GM12891 (cell line): Measurements from ENCODE around the gene MTCL1.

Experiments
- PAX5 ChIP-seq: IDR thresholded peaks from 2 replicates; pipeline ENCODE4 v1.6.1; 2011; ENCODE audit warnings: low read length, moderate library complexity, mild to moderate bottlenecking; ENCODE audit not compliant: insufficient read depth, severe bottlenecking
- POLR2A ChIP-seq: IDR thresholded peaks from 2 replicates; pipeline ENCODE4 v1.6.1; 2011; ENCODE audit warnings: low read depth, low read length, control low read depth
- POLR2AphosphoS5 ChIP-seq: IDR thresholded peaks from 2 replicates; pipeline ENCODE4 v1.6.1; 2011; ENCODE audit warnings: low read depth, low read length, control low read depth
- SPI1 ChIP-seq: IDR thresholded peaks from 2 replicates; pipeline ENCODE4 v1.6.1; 2011; ENCODE audit warnings: low read depth, low read length, control low read depth
- TAF1 ChIP-seq: IDR thresholded peaks from 2 replicates; pipeline ENCODE4 v1.6.1; 2011; ENCODE audit warnings: low read depth, low read length, control low read depth

- TF ChIP-seq POLR2AphosphoS5 (no peak), POLR2A (no peak), TAF1 (no peak), SPI1 (no peak), PAX5 (no peak)
Measured at GRCh38 chr18:8799001-8799400, 93.6 kb downstream of the MTCL1 start.
